ENCODE data around the gene FOCAD. TPM values are rescaled to one million over a fixed set of nuclear protein-coding genes. Genes with fewer than 3 reads are reported as not detected.

Gene FOCAD
- total RNA-seq, 1 experiment from 2014 or later, result 43.3 TPM

DNA sequence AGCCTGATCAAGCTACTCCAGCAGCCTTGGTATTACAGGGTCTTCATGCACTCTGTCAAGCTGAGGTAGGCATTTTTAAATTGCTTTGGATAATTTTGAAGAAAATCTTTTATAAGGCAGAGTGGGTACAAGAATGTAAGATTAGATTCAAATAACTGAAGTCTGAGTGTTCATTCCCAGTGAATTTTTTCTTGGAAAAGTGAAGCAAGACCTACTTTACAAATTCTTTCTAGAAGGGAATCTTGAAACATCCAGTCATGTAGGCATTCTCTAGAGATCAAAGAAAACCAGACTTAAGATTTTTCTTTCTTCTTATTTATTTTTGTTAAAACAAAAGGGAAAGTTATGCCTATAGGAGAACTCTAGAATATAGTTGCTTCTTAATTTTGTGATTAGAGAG, 139.0 kb downstream of the FOCAD start:
- no peak overlapping the region for H2BK5ac ChIP-seq (ENCODE audit: insufficient read length, low read length)
- H2BK12ac ChIP-seq (ENCODE audit: insufficient read length, low read depth, low read length), result no peak overlapping the region
- Mint-ChIP-seq H3K4me1 (peaks cover 10 to 14% of the 10 kb centered on the region in 2 experiments), H3K4me3 (no peak overlapping the region), H3K27ac (0 out of 7 replicates have a peak overlapping the region, but pooled peaks of 1 of the 3 experiments have one; percentile 9), H3K27me3 (ENCODE audit: low read depth) (no peaks in the 10 kb centered on the region), H3K9me3 (no peaks in the 10 kb centered on the region), H3K36me3 (ENCODE audit: insufficient read depth in 1 of 3, low read depth in 3 of 3) (peaks cover 1 to 32% (median 17%) of the 10 kb centered on the region in 3 experiments; a peak in 5 of 7 replicates)
- H3K27me3 ChIP-seq (ENCODE audit: insufficient read depth, low read length), result no peaks in the 10 kb centered on the region
- H3K4me1 ChIP-seq (ENCODE audit: insufficient read depth, low read length), result no peaks in the 10 kb centered on the region
- H3K4ac ChIP-seq (ENCODE audit: low read depth, low read length), result no peak overlapping the region
- H3K27ac ChIP-seq (ENCODE audit: insufficient read length, low read depth, low read length), result no peak overlapping the region
- H3K18ac ChIP-seq (ENCODE audit: insufficient read length, low read depth, low read length), result no peak overlapping the region
- H2BK120ac ChIP-seq (ENCODE audit: low read depth, low read length, poor library complexity, severe bottlenecking), result no peak overlapping the region
- H4K20me1 ChIP-seq (ENCODE audit: control insufficient read depth, insufficient read depth, insufficient read length), result no peaks in the 10 kb centered on the region
- no peak for DNase-seq
- no peaks in the 10 kb centered on the region for H3K79me1 ChIP-seq (ENCODE audit: insufficient read depth, low read depth, low read length, poor library complexity, severe bottlenecking)
- H3K14ac ChIP-seq (ENCODE audit: insufficient read depth, low read length), result no peak overlapping the region
- no peak overlapping the region for H4K5ac ChIP-seq (ENCODE audit: insufficient read length, low read depth, low read length)
- no peaks in the 10 kb centered on the region for H3K9me3 ChIP-seq (ENCODE audit: control insufficient read depth, low read depth, low read length)
- H4K91ac ChIP-seq (ENCODE audit: insufficient read length, low read depth, low read length), result no peak overlapping the region
- no peak overlapping the region for H2BK20ac ChIP-seq (ENCODE audit: low read depth, low read length, poor library complexity, severe bottlenecking)
- H2BK15ac ChIP-seq (ENCODE audit: low read depth, low read length), result no peak overlapping the region
- H3K9ac ChIP-seq (ENCODE audit: extremely low read depth, insufficient read length, low read length), result no peak overlapping the region
- H3K23me2 ChIP-seq (ENCODE audit: insufficient read length, low read depth, low read length, poor library complexity, severe bottlenecking), result no peaks in the 10 kb centered on the region
- no peak overlapping the region for H3K23ac ChIP-seq (ENCODE audit: insufficient read length, low read depth, low read length)
- no peaks in the 10 kb centered on the region for H3K79me2 ChIP-seq (ENCODE audit: insufficient read depth, low read length)
- H3K56ac ChIP-seq (ENCODE audit: insufficient read length, low read depth, low read length), result no peak overlapping the region
- H3K4me2 ChIP-seq (ENCODE audit: insufficient read depth, insufficient read length, low read length), result no peak overlapping the region
- no peak overlapping the region for H2AK5ac ChIP-seq (ENCODE audit: insufficient read length, low read length)
- H4K8ac ChIP-seq (replicated peaks; ENCODE audit: insufficient read length, low read depth, low read length), result no peak overlapping the region
- H2AFZ ChIP-seq (ENCODE audit: low read length), result no peak overlapping the region
- H3T11ph ChIP-seq (ENCODE audit: low read length), result no peak overlapping the region
- TF ChIP-seq CTCF (conservative IDR thresholded peaks at IDR 0.05), result no peak
